GM18868 (cell line): ENCODE data around the gene OR2G6.
"Not testable (repeated sequence)": the region's sequence is repeated elsewhere in the genome, so short reads cannot be mapped to it uniquely, and the experiment has no call there.

Source experiments
- ATAC-seq: cut with Tn5 transposase; IDR thresholded peaks from one replicate; pipeline ENCODE4 v1.9.1; 2021; ENCODE audit warnings: mild to moderate bottlenecking, moderate library complexity; ENCODE audit not compliant: unreplicated experiment

Gene OR2G6

GRCh38 chr1:248573856-248574255 lies 66.0 kb downstream of the OR2G6 start:
- ATAC-seq = not testable (repeated sequence)

- ATAC-seq = not testable (repeated sequence)
Observed at GRCh38 chr1:248574657-248575056, 66.8 kb downstream of the OR2G6 start, which contains the start of gene OR2T34. OR2T34 (minus strand) TSS chr1:248574757; CDS start chr1:248574757, 0 bp downstream.

GRCh38 chr1:248576260-248576980 lies 68.5 kb downstream of the OR2G6 start:
- ATAC-seq = no peak
